SK-N-SH (cell line): ENCODE measurements around the gene RPL3.

Experiments used
- GABPA ChIP-seq: IDR thresholded peaks from 2 replicates; pipeline ENCODE4 v1.4.0; 2012; ENCODE audit warnings: low read depth, mild to moderate bottlenecking
- JUND ChIP-seq: IDR thresholded peaks from 2 replicates; pipeline ENCODE4 v1.4.0; 2012
- TAF1 ChIP-seq: IDR thresholded peaks from 2 replicates; pipeline ENCODE4 v1.6.1; 2012; ENCODE audit warnings: low read depth, mild to moderate bottlenecking, low read length, moderate library complexity, borderline replicate concordance

DNA sequence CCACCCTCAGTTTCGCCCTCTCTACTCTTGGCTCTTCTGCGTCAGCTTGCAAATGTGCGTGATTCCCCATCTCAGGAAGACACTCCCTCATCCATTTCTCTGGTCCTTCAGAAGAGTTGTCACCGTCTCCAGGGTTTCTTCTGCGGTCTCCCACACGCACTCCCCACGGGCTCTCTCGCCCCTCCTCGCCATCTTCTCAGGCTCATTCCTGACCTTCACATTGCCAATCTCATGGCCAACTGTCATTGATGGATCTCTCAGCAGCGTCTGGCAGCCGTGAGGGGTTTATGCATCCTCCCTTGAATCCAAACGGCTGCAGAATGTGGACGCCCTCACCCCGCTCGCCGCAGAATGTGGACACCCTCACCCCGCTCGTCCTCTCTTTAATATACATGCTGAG, 40.8 kb upstream of the RPL3 start:
- TF ChIP-seq TAF1 (no peak), JUND (no peak), GABPA (no peak)
